Panc1 (cell line): ENCODE data around the gene PIP4K2C.

Source experiments
- CTCF ChIP-seq: fragments of 450-650 bp; IDR thresholded peaks from 2 replicates; pipeline ENCODE4 v1.5.1; 2017; ENCODE audit warnings: mild to moderate bottlenecking
- POLR2AphosphoS5 ChIP-seq: IDR thresholded peaks from 2 replicates; pipeline ENCODE4 v1.6.1; 2012; ENCODE audit warnings: mild to moderate bottlenecking, low read depth, low read length, moderate library complexity
- REST ChIP-seq, 2 experiments: IDR thresholded peaks; 2 replicates each; pipeline ENCODE4 v1.6.1; 2011 to 2012; ENCODE audit warnings: low read depth in 2 of 2, control low read depth in 1 of 2, low read length in 1 of 2, mild to moderate bottlenecking in 1 of 2, moderate library complexity in 1 of 2; ENCODE audit not compliant: insufficient read depth in 1 of 2
- TCF7L2 ChIP-seq: IDR thresholded peaks from 2 replicates; pipeline ENCODE4 v1.6.1; 2011; ENCODE audit warnings: mild to moderate bottlenecking, low read depth, low read length, inconsistent platforms

- TF ChIP-seq CTCF (no peak), POLR2AphosphoS5 (no peak; the same call in 1 of the 2 replicates), TCF7L2 (no peak), REST (IDR thresholded peaks at IDR 0.05; ENCODE audit: insufficient read depth in 1 of 2, low read depth in 2 of 2, low read length in 1 of 2) (no peak)
These were observed 32.9 kb downstream of the PIP4K2C start for GRCh38 chr12:57623811-57624390.
